Measurements from ENCODE around the gene STOX2. TPM values are rescaled to one million over a fixed set of nuclear protein-coding genes. Genes with fewer than 3 reads are reported as not detected.

The STOX2 gene
- total and polyA plus RNA-seq, 10 of the 15 experiments (the other 5 are each of a cell fraction or from before 2014, with no cell fraction given) = 0.01 to 1.2 (median 0.18) TPM; not detected in 4

DNA sequence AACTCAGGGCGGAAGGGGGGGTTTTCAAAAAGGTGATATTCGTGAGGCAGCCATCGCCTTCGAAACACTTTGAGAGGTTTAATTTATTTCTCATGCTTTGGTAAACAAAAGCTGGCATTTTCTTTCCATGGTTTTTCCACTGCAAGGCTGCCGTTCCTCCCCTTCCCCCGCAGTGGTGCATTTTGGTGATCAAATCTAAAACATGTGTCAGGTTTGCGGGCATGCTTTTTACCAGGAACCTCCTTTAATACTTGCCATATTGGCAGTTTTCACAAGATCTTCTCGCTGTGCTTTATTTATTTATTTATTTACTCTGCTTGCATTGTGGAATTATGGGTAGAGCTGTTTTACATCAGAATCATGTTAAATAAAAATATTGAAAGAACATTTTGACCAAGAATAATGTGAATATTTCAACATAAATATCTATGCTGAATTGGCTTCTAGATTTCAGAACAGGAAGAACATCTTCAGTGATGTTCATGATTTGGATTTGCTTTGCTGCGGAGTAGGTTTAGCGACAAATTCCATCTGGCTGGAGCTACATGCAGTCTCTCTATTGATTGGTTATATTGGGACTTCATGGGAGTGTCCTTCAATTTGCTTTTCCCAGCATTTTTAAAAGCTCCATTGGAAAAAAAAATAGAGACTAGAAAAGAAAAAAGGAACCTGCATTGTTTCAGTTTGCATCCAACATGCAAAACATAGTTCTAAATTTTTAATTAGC, 54.4 kb downstream of the STOX2 start:
- no peak overlapping the region for H3K9ac ChIP-seq (ENCODE audit: control insufficient read depth, insufficient read depth, low read length)
- RAD21 ChIA-PET (ENCODE audit: unreplicated experiment) = no interaction called here
- H3K27ac ChIP-seq (ENCODE audit: control insufficient read depth, insufficient read depth) = no peak overlapping the region
- BruUV-seq (replicated peaks) = no TSS peak
- no peaks in the 10 kb centered on the region; a peak in 1 of 4 replicates for H3K27me3 ChIP-seq (replicated peaks in 1 of 2; ENCODE audit: control insufficient read depth in 2 of 2, insufficient read depth in 2 of 2, low read length in 1 of 2)
- no peak for TF ChIP-seq BMI1 (IDR thresholded peaks at IDR 0.05; ENCODE audit: borderline replicate concordance)
- TF ChIP-seq RAD21 (IDR thresholded peaks at IDR 0.05; ENCODE audit: insufficient read depth, low read depth, low read length) = no peak
- TF ChIP-seq SKIL (IDR thresholded peaks at IDR 0.05; ENCODE audit: low read depth, poor library complexity, severe bottlenecking) = no peak
- TF ChIP-seq RELA (IDR thresholded peaks at IDR 0.05; ENCODE audit: borderline replicate concordance, partially characterized antibody) = no peak
- no peak for TF ChIP-seq HDGF (IDR thresholded peaks at IDR 0.05)
- no peak for TF ChIP-seq IKZF1 (conservative IDR thresholded peaks at IDR 0.05)
- no peaks in the 10 kb centered on the region for H3K79me2 ChIP-seq (ENCODE audit: control insufficient read depth, insufficient read depth, low read length)
- CTCF ChIA-PET = no interaction called here
- H3K36me3 ChIP-seq (ENCODE audit: control insufficient read depth in 2 of 2, insufficient read depth in 2 of 2, low read length in 1 of 2) = no peaks in the 10 kb centered on the region
- no peak overlapping the region for H3K4me3 ChIP-seq
- no peak for ATAC-seq
- H3K9me3 ChIP-seq (replicated peaks; ENCODE audit: control insufficient read depth, insufficient read depth, low read length) = no peaks in the 10 kb centered on the region
- no peak for DNase-seq (ENCODE audit: low read depth, low spot score)
- H3K4me1 ChIP-seq (ENCODE audit: control insufficient read depth, insufficient read depth, low read length) = no peaks in the 10 kb centered on the region
- SMC1A ChIA-PET (ENCODE audit: uncharacterized antibody, unreplicated experiment) = interaction anchor here (1.5 kb wide), 1 partner anchor 11 kb away, joined by 4 read pairs; no protein-coding TSS in a partner anchor
- in situ Hi-C loops (cut with MboI) (no loop called here), intact Hi-C loops (cut with micrococcal nuclease; ENCODE audit: unreplicated experiment) (no loop called here)
- WGBS (ENCODE audit: insufficient coverage, insufficient replicate concordance, low lambda C conversion rate, missing lambda C conversion rate) = 51% methylated on average over 10 of the region's 10 CpGs
- no peak overlapping the region for H2AFZ ChIP-seq (ENCODE audit: control insufficient read depth, low read depth, low read length)
- H3K4me2 ChIP-seq (ENCODE audit: control insufficient read depth, insufficient read depth) = no peak overlapping the region
- no peaks in the 10 kb centered on the region for H4K20me1 ChIP-seq (ENCODE audit: control insufficient read depth, insufficient read depth)
- FAIRE-seq = no peak
- POLR2A ChIA-PET = no interaction called here

Measured in GM12878 (cell line).